ENCODE results near the gene DOK7. TPM values are rescaled to one million over a fixed set of nuclear protein-coding genes. Genes with fewer than 3 reads are reported as not detected.

Gene DOK7
- total RNA-seq, 5 donors from 2014 or later (not counting 1 experiment from before 2014, with no cell fraction given): 0.22 to 0.58 (median 0.36) TPM; not detected in 2

DNA sequence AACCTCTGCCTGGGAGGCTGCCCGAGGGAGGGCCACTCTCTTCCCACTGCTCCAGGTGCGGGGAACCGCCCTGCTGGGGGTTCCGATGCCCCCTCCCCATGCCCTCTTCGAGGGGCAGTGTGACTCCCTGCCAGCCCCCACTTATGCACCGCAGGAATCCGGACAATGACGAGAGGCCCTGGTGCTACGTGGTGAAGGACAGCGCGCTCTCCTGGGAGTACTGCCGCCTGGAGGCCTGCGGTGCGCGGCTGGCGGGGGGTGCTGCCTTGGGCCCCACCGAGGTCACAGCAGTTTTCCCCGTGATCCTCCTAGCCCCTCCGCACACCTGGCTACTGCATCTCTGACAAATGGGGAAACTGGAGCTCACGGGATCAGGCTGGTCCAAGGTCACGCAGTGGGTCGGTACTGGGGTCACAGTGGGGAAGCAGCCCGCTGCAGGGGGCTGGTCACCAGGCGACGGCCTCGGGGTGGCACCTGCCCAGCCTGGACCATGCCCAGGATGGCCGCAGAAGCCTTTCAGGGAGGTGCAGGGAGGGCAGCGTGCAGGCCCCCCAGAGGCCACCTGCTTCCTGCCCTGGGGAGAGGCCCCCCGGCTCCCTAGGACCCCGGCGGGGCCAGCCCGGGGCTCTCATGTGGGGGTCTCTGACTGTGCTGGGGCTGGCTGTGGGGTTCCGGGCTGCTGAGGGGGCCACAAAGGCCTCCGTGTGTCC, 17.8 kb upstream of the DOK7 start:
- H3K27ac ChIP-seq (ENCODE audit: low read length): no peak overlapping the region
- no peaks in the 10 kb centered on the region for H3K36me3 Mint-ChIP-seq
- ChIA-PET CTCF (no interaction called here), POLR2A (no interaction called here)
- no peaks in the 10 kb centered on the region for H3K9me3 Mint-ChIP-seq
- no peaks in the 10 kb centered on the region for H3K36me3 ChIP-seq (ENCODE audit: control insufficient read depth in 2 of 2, extremely low read depth in 1 of 2, insufficient read depth in 1 of 2, low read length in 1 of 2)
- H3K27me3 Mint-ChIP-seq: no peaks in the 10 kb centered on the region
- H3K4me1 Mint-ChIP-seq: no peaks in the 10 kb centered on the region
- no peak for ATAC-seq (replicated peaks in 1 of 4)
- DNase-seq: no peak
- H3K9me3 ChIP-seq: no peaks in the 10 kb centered on the region
- H3K4me3 Mint-ChIP-seq: no peak overlapping the region
- peaks cover 2 to 13% of the 10 kb centered on the region in 2 experiments for H3K4me1 ChIP-seq (ENCODE audit: control insufficient read depth in 1 of 2, extremely low read depth in 1 of 2, insufficient read depth in 2 of 2, low read length in 2 of 2)
- peaks cover 0 to 31% of the 10 kb centered on the region in 2 experiments for H3K27me3 ChIP-seq (replicated peaks in 1 of 2; ENCODE audit: control insufficient read depth in 2 of 2, extremely low read depth in 1 of 2, insufficient read depth in 2 of 2, low read length in 1 of 2)
- H3K4me3 ChIP-seq (ENCODE audit: control insufficient read depth in 1 of 2, extremely low read depth in 1 of 2, low read length in 1 of 2): no peak overlapping the region
- 86% methylated on average over 31 of the region's 34 CpGs for WGBS (ENCODE audit: insufficient coverage)
- no peak overlapping the region for H3K27ac Mint-ChIP-seq

DNA sequence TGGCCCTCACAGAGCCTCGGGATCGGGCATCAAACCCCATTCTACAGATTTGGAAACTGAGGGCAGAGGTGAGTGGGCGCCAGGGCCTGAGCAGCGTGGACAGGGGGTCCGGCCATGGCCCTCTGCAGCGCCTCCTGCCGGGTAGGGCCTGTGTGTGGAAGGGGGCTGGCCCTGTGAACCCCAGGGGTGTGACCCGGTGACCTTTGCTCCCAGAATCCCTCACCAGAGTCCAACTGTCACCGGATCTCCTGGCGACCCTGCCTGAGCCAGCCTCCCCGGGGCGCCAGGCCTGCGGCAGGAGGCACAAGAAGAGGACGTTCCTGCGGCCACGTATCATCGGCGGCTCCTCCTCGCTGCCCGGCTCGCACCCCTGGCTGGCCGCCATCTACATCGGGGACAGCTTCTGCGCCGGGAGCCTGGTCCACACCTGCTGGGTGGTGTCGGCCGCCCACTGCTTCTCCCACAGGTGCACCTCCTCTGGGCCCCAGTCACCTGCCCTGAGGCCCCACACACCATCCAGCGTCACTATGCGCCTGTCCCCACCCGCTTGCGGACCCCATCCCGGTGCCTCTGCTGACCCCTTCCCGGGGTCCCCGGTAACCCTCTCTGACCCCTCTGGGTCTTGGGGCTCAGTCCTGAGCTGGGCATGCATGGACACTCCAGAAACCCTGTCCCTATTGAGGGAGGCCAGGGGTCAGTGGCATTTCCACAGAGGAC, 17.1 kb upstream of the DOK7 start:
- CTCF ChIA-PET: no interaction called here
- Histone ChIP-seq H3K9me3 (no peaks in the 10 kb centered on the region), H3K4me1 (ENCODE audit: control insufficient read depth in 1 of 2, extremely low read depth in 1 of 2, insufficient read depth in 2 of 2, low read length in 2 of 2) (peaks cover 2 to 13% of the 10 kb centered on the region in 2 experiments), H3K27me3 (replicated peaks in 1 of 2; ENCODE audit: control insufficient read depth in 2 of 2, extremely low read depth in 1 of 2, insufficient read depth in 2 of 2, low read length in 1 of 2) (peaks cover 0 to 33% of the 10 kb centered on the region in 2 experiments), H3K27ac (ENCODE audit: low read length) (no peak overlapping the region), H3K4me3 (ENCODE audit: control insufficient read depth in 1 of 2, extremely low read depth in 1 of 2, low read length in 1 of 2) (no peak overlapping the region), H3K36me3 (ENCODE audit: control insufficient read depth in 2 of 2, extremely low read depth in 1 of 2, insufficient read depth in 1 of 2, low read length in 1 of 2) (no peaks in the 10 kb centered on the region)
- DNase-seq: no peak
- 92% methylated on average over 29 of the region's 34 CpGs for whole genome bisulfite sequencing (ENCODE audit: insufficient coverage)
- no peaks in the 10 kb centered on the region for H3K27me3 Mint-ChIP-seq
- no peak for ATAC-seq (replicated peaks in 1 of 4)
- no peaks in the 10 kb centered on the region for H3K4me1 Mint-ChIP-seq
- POLR2A ChIA-PET: no interaction called here
- H3K27ac Mint-ChIP-seq: no peak overlapping the region
- H3K36me3 Mint-ChIP-seq: no peaks in the 10 kb centered on the region
- no peaks in the 10 kb centered on the region for H3K9me3 Mint-ChIP-seq
- H3K4me3 Mint-ChIP-seq: no peak overlapping the region

DNA sequence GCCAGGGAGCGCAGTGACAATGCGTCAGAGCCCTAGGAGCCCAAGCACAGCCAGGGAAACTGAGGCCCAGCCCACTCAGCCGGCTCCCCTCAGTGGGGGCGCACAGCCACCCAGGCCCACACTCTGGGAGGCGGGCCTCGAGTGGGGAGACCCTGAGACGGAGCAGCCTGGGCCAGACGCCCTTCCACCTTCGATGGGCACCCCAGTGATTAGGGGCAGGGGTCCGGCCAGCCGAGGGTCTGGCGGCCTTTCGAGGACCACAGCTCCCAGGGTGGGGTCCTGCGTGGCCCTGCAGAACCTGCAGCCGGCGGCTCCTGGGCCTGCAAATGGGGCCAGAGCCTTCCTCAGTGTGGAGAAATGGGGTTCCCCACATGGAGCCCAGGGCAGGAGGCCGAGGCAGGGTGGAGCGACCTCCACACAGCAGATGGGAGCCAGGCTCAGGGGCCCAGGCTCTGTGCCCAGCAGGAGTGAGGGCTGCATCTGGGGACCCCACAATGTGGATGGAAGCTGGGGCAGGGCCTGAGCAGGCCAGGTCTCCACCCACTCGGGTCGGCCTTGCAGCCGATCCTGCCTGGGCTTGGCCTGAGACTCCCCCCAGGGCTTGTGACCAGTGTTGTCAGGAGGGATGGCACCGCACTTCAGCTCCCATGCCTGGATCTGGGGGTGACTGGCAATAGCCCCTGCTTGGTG, 16.3 kb upstream of the DOK7 start:
- H3K27me3 Mint-ChIP-seq: no peaks in the 10 kb centered on the region
- H3K4me3 ChIP-seq (ENCODE audit: control insufficient read depth in 1 of 2, extremely low read depth in 1 of 2, low read length in 1 of 2): no peak overlapping the region
- H3K27me3 ChIP-seq (replicated peaks in 1 of 2; ENCODE audit: control insufficient read depth in 2 of 2, extremely low read depth in 1 of 2, insufficient read depth in 2 of 2, low read length in 1 of 2): peaks cover 0 to 35% of the 10 kb centered on the region in 2 experiments
- no peak overlapping the region for H3K4me3 Mint-ChIP-seq
- no peaks in the 10 kb centered on the region for H3K36me3 ChIP-seq (ENCODE audit: control insufficient read depth in 2 of 2, extremely low read depth in 1 of 2, insufficient read depth in 1 of 2, low read length in 1 of 2)
- peaks cover 2 to 13% of the 10 kb centered on the region in 2 experiments for H3K4me1 ChIP-seq (ENCODE audit: control insufficient read depth in 1 of 2, extremely low read depth in 1 of 2, insufficient read depth in 2 of 2, low read length in 2 of 2)
- H3K9me3 ChIP-seq: no peaks in the 10 kb centered on the region
- DNase-seq: no peak
- POLR2A ChIA-PET: no interaction called here
- WGBS (ENCODE audit: insufficient coverage): 93% methylated on average over 21 of the region's 22 CpGs
- no peaks in the 10 kb centered on the region for H3K9me3 Mint-ChIP-seq
- H3K36me3 Mint-ChIP-seq: no peaks in the 10 kb centered on the region
- H3K4me1 Mint-ChIP-seq: no peaks in the 10 kb centered on the region
- no peak for ATAC-seq (replicated peaks in 1 of 4)
- H3K27ac ChIP-seq (ENCODE audit: low read length): no peak overlapping the region
- H3K27ac Mint-ChIP-seq: no peak overlapping the region
- CTCF ChIA-PET: no interaction called here

DNA sequence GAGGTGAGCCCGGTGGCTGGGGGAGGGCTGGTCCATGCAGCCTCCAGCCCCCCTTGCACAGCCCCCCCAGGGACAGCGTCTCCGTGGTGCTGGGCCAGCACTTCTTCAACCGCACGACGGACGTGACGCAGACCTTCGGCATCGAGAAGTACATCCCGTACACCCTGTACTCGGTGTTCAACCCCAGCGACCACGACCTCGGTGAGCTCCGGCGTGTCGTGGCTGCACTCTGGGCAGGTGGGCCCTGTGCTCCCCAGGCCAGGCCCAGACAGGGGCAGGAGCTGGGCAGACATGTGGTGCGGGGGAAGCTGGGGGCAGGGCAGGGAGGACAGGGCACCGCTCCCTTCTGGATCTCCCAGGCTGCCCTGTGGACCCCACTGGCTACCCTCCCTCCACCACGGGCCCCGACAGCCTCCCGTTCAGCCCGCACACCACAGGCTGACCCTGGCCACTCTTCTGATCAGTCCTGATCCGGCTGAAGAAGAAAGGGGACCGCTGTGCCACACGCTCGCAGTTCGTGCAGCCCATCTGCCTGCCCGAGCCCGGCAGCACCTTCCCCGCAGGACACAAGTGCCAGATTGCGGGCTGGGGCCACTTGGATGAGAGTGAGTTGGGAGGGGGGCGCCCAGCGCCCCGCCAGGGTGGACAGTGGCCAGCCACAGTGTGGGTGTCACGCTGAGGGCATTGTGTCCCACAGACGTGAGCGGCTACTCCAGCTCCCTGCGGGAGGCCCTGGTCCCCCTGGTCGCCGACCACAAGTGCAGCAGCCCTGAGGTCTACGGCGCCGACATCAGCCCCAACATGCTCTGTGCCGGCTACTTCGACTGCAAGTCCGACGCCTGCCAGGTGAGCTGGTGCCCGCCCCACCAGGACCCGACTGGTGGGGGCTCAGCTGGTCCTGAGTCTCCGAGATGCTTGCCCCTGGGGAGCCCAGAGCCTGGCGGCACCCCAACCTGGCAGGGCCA, 15.4 kb upstream of the DOK7 start:
- Histone ChIP-seq H3K27me3 (replicated peaks in 1 of 2; ENCODE audit: control insufficient read depth in 2 of 2, extremely low read depth in 1 of 2, insufficient read depth in 2 of 2, low read length in 1 of 2) (peaks cover 0 to 31% of the 10 kb centered on the region in 2 experiments), H3K27ac (ENCODE audit: low read length) (no peak overlapping the region), H3K9me3 (no peaks in the 10 kb centered on the region), H3K36me3 (ENCODE audit: control insufficient read depth in 2 of 2, extremely low read depth in 1 of 2, insufficient read depth in 1 of 2, low read length in 1 of 2) (no peaks in the 10 kb centered on the region), H3K4me1 (ENCODE audit: control insufficient read depth in 1 of 2, extremely low read depth in 1 of 2, insufficient read depth in 2 of 2, low read length in 2 of 2) (peaks cover 2 to 12% of the 10 kb centered on the region in 2 experiments), H3K4me3 (ENCODE audit: control insufficient read depth in 1 of 2, extremely low read depth in 1 of 2, low read length in 1 of 2) (no peak overlapping the region)
- 92% methylated on average over 47 of the region's 53 CpGs for WGBS (ENCODE audit: insufficient coverage)
- POLR2A ChIA-PET: no interaction called here
- Mint-ChIP-seq H3K4me1 (no peaks in the 10 kb centered on the region), H3K9me3 (no peaks in the 10 kb centered on the region), H3K36me3 (no peaks in the 10 kb centered on the region), H3K27me3 (no peaks in the 10 kb centered on the region), H3K4me3 (no peak overlapping the region), H3K27ac (no peak overlapping the region)
- CTCF ChIA-PET: no interaction called here
- ATAC-seq (replicated peaks in 1 of 4): no peak
- no peak for DNase-seq

DNA sequence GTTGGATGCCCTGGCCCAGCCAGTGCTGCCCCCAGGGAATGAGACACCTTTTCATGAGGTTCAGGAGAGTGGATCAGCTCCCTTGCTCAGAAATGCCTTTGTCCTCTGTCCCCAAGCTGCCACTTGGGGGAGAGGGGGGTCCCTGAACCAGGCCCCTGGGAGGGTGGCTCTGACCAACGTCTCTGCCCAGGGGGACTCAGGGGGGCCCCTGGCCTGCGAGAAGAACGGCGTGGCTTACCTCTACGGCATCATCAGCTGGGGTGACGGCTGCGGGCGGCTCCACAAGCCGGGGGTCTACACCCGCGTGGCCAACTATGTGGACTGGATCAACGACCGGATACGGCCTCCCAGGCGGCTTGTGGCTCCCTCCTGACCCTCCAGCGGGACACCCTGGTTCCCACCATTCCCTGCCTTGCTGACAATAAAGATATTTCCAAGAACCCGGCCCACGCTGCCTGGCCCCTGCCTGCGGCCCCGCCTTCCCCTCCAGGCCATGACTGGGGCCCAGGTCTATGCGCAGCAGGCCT, 14.0 kb upstream of the DOK7 start:
- no peak overlapping the region for H3K4me3 ChIP-seq (ENCODE audit: control insufficient read depth in 1 of 2, extremely low read depth in 1 of 2, low read length in 1 of 2)
- H3K36me3 Mint-ChIP-seq: no peaks in the 10 kb centered on the region
- no peaks in the 10 kb centered on the region for H3K36me3 ChIP-seq (ENCODE audit: control insufficient read depth in 2 of 2, extremely low read depth in 1 of 2, insufficient read depth in 1 of 2, low read length in 1 of 2)
- no peak overlapping the region for H3K27ac ChIP-seq (ENCODE audit: low read length)
- ChIA-PET POLR2A (no interaction called here), CTCF (interaction anchor here in 1 of 2 donors (0.6 kb wide), 1 partner anchor 25 kb away, joined by 3 read pairs; no protein-coding TSS in a partner anchor)
- H3K27me3 ChIP-seq (replicated peaks in 1 of 2; ENCODE audit: control insufficient read depth in 2 of 2, extremely low read depth in 1 of 2, insufficient read depth in 2 of 2, low read length in 1 of 2): peaks cover 0 to 20% of the 10 kb centered on the region in 2 experiments
- WGBS (ENCODE audit: insufficient coverage): 89% methylated on average over 21 of the region's 21 CpGs
- ATAC-seq (replicated peaks in 1 of 4) (no peak), DNase-seq (no peak)
- no peaks in the 10 kb centered on the region for H3K4me1 Mint-ChIP-seq
- H3K9me3 Mint-ChIP-seq: no peaks in the 10 kb centered on the region
- H3K4me3 Mint-ChIP-seq: no peak overlapping the region
- no peaks in the 10 kb centered on the region for H3K9me3 ChIP-seq
- H3K4me1 ChIP-seq (ENCODE audit: control insufficient read depth in 1 of 2, extremely low read depth in 1 of 2, insufficient read depth in 2 of 2, low read length in 2 of 2): no peaks in the 10 kb centered on the region
- H3K27me3 Mint-ChIP-seq: no peaks in the 10 kb centered on the region
- no peak overlapping the region for H3K27ac Mint-ChIP-seq

All from T-cell (primary cell).